NCI-H524 (cell line): Measurements from ENCODE around the gene GLTPD2.

Source experiments
- DNase-seq, 2 experiments: peaks; one replicate each; lab custom pipeline; 2025; lab: John Stamatoyannopoulos, UW

The GLTPD2 gene

DNA sequence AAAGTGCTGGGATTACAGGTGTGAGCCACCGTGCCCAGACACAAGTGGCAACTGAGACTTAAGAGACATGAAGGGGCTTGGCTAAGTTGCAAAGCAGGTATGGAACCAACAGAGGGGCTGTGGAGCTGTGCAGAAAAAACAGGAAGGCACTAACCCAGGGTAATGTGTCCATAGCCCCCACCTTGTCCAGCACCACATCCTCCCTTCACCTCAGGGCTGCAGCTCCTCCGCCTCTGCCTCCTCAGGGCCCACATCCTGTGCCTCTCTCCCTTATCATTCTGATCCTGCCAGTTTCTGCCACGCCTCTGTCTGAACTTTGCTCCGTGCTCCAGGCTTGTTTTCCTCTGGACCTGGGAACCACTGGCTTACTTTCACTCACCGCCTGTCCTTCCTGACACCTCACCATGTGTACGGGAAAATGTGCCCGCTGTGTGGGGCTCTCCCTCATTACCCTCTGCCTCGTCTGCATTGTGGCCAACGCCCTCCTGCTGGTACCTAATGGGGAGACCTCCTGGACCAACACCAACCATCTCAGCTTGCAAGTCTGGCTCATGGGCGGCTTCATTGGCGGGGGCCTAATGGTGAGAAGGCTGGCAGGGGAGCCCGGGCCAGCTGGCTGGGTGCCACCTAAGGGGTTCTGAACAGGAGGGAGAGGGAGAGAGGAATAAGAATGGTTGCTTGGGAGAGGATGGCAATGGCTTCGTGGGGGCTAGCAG, 17.1 kb upstream of the GLTPD2 start, which contains the start of gene TM4SF5:
TM4SF5 (plus strand) TSS at position 368 of the 716 bp plus-strand sequence; CDS start at position 405, 37 bp downstream.
- DNase-seq: no peak

DNA sequence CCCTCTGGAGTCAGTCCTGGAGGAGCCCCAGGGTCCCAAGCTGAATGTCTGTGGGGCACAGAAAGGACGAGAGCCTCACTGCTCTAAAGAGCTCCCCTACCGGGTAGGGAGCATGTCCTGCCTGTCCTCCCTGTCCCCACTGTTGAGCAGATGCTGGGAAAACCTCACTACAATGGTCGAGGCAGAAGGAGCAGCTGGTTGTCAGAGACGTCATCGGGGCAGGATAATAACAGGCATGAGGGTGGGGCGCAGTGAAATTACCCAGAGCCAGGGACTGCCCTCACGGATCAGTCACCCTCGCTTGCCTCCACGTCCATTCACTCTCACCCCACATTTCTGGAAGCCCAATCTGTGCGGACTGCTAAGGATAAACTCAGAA, 16.5 kb upstream of the GLTPD2 start:
- DNase-seq: peak in 1 of 2 experiments; percentile 49

DNA sequence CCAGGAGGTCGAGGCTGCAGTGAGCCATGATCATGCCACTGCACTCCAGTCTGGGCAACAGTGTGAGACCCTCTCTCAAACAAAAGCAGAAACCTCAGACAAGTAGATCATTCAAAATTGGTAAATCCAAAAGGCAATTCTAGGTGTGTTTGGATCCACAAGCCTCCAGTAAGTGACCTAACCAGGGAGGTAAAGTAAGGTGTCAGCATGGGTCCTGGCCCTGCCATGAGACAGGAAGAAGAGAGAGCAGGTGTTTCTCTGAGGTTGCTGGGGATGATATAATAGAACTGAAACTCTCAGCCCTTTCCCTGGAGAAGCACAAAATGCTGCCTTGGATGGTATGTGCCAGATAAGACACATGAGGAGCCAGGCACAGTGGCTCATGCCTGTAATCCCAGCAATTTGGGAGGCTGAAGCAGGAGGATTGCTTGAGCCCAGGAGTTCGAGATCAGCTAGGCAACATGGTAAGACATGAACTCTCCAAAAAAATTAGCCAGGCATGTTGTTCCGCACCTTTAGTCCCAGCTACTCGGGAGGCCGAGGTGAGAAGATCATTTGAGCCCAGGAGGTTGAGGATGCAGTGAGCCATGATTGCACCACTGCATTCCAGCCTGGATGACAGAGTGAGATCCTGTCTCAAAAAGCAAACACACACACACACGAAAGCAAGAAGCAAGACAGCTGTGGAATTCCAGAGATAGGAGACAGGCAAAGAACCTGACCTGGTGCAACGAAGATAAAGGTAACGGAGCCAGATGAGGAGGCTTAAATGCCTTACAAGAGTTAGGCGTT, 10.6 kb upstream of the GLTPD2 start:
- no peak for DNase-seq

DNA sequence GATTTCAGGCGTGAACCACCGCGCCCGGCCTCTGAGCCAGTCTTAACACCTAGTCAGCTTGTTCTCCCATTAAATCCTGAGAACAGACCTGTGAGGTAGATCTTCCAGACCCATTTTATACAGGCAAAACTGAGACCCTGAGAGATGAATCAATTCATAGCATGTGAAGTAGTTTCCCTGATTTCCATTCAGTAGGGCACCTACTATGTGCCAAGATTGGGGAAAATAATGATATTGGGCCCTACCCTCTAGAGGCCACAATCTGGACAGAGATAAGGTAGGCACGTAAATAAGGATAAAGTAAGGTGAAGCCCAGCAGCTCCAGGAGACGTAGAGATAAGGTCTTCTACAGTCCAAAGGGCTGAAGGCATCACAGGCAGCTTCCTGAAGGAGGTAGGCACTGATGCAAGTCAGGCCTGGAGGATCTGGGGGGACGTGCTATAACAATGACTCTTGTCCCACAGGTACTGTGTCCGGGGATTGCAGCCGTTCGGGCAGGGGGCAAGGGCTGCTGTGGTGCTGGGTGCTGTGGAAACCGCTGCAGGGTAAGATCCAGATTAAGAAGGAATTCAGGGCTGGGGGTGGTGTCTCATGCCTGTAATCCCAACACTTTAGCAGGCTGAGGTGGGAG, 8.3 kb upstream of the GLTPD2 start:
- no peak for DNase-seq

DNA sequence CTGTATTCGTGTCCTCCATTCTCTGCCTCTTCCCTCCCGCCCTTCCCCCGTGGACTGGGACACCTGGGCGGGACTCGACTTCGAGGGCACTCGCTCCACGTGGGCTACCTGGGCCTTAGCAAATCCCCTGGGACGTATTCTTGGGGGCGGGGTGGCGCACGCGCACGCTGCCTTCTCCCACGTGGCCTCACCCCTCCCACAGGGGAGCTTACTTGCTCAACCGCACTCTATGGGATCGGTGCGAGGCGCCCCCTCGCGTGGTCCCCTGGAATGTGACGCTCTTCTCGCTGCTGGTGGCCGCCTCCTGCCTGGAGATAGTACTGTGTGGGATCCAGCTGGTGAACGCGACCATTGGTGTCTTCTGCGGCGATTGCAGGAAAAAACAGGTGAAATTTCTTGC, 6.1 kb upstream of the GLTPD2 start:
- no peak for DNase-seq

DNA sequence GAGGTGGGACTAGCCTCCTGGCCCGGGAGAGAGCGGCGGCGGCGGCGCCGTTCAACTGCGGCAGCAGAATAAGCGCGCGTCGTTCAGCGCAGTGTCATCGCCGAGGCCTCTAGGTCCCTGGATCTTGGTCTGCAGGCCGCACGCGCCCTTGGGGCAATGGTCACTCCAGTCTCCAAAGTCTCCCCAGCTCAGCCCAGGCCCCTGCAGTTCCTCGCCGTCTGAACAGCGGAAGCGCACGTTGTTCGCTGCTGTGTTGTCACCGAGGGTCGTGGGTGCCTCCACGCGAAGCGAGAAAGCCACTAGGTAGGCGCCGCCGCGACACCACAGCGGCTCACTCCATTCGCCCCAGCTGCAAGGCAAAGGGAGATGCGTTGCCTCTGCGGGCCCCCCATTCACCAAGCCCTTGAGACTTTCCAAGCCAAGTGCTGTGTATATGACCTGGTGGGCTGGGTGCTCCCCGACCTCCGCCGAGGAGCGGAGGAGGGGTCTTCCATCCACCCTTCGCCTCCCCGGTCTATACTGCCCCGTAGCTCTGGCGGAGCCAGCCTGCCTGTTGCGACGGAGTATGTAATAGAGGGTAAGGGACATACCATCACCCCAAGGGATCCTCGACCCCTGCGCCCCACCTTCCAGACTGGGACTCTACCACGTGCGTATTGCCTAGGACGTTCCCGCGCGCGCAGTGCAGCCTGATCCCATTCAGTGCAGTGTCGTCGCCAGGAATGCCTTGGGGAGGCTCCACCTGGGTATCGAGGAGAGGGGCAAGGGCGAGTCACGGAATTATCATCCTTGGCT, 3.3 kb upstream of the GLTPD2 start:
- DNase-seq: peak in 1 of 2 experiments; percentile 24

DNA sequence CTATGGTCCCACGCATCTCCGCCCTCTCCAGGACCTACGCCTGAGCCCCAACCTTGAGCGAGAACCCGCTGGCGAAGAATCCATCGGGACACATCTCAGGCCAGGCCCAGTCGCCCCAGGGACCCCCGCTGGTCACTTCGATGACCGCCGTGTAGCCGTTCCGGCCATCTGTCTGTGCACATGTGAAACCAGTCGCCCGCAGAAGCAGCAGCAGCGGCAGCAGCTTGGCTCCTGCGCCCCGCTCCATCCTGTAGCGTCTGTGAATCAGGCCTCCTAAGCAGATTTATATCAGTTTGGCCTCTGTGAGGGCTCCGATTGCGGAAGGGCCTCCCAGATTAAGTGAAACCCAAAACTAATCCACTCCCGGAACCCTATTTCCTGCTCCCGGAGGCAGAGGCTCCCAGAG, 2.7 kb upstream of the GLTPD2 start, which contains the start of gene VMO1:
VMO1 (minus strand) TSS at position 259 of the 406 bp plus-strand sequence; CDS start at position 247, 12 bp downstream.
- peak; percentile 77 to 86 for DNase-seq

DNA sequence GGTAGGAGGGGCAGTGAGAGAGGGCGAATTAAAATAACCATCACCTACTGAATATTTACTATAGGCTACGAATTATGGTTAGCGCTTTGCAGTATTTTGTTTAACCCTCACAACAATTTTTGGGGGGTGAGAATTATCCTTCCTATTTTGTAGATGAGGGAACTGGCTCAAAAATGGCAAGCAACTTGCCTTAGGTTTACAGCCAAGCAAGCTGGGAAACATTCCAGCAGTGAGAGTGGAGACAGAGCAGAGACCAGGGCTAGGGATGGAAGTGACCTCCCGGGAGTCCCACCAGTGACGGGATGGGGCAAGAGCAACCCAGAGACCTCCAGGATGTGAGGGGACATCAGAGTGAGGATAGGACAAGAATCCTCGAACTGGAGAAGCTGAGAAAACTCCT, 2.2 kb upstream of the GLTPD2 start:
- no peak for DNase-seq

DNA sequence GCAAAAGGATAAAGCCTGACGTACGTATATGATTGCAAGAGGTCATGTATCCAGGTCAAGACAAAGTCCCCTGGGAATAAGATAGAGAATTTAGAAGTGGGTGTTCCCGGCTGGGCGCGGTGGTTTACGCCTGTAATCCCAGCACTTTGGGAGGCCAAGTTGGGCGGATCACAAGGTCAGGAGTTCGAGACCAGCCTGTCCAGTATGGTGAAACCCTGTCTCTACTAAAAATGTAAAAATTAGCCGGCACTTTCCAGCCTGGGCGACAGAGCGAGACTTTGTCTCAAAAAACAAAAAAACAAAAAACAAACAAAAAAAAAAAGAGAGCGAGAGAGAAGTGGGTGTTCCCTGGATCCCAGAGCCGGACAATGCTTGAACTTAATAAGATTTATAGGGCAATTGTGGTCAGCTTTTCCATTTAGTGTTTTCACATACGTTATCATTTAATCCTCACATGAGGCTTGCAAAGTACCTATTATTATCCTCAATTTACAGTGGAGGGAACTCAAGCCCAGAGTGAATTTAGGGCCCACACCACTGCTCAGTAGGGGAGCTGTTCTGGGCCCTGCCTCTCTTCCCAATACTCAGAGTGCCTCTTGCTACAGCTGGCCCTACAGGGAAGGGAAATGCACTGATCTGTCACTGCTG, 481 bp upstream of the GLTPD2 start:
- DNase-seq: no peak

DNA sequence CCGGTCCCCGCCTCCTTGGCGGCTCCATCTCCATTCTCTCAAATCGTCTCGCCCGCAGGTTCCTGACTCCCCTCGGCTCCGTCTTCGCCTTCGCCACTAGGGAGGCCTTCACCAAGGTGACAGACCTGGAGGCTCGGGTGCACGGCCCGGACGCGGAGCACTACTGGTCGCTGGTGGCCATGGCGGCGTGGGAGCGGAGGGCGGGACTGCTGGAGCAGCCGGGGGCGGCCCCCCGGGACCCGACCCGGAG, 862 bp downstream of the GLTPD2 start:
- no peak for DNase-seq

DNA sequence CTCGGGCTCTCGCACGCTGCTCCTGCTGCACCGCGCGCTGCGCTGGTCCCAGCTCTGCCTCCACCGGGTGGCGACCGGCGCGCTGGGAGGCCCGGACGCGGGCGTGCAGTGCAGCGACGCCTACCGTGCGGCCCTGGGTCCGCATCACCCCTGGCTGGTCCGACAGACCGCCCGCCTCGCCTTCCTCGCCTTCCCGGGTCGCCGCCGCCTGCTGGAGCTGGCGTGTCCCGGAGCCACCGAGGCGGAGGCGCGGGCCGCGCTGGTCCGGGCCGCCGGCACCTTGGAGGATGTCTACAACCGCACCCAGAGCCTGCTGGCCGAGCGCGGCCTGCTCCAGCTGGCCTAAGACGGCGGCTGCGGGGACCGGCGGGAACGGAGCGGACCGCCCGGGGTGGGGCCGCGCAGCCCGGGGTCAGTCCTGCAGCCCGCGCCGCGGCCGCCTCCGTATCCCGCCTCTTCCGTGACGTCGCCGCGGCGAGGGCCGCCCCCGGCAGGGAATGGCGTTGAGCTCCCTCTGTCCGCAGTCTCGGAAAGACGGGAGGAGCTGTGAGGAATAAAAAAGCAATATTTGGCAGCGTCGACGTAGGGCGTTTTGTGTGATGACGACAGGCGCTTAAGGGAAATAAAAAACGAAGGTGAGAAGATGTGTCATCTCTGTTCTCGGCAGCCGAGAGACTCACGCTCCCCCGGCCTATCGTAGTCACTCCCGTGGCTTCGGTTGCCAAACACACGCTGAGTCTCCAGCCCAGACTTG, 1.4 kb downstream of the GLTPD2 start:
- DNase-seq: peak; percentile 38 to 73

DNA sequence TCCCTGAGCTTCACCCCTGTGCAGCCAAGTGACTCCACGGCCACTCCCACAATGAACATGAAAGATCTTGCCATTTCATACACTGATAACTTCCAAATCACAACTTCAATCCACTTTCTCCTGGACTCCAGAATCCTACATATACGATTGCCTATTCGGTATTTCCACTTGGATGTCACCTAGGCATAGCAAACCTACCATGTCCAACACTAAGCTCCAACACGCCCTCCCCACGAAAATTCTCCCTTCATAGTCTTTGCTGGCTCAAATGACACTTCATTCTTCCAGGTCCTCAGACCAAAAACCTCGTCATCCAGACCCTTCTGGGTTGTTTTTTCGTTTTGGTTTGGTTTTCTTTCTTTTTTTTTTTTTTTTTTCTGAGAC, 1.9 kb downstream of the GLTPD2 start:
- DNase-seq: no peak

DNA sequence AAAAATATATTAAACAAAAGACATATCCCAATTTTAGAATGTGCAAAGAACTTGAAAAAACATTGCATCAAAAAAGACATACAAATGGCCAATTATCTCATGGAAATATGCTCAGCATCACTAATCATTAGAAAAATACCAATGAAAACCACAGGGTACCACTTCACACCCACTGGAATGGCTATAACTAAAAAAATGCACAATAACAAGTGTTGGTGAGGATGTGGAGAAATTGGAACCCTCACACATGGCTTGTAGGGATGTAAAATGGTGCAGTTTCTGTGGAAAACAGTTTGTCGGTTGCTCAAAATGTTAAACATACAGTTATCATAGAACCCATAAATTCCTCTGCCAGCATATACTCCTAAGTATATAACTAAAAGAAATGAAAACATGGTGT, 6.4 kb downstream of the GLTPD2 start:
- no peak for DNase-seq

DNA sequence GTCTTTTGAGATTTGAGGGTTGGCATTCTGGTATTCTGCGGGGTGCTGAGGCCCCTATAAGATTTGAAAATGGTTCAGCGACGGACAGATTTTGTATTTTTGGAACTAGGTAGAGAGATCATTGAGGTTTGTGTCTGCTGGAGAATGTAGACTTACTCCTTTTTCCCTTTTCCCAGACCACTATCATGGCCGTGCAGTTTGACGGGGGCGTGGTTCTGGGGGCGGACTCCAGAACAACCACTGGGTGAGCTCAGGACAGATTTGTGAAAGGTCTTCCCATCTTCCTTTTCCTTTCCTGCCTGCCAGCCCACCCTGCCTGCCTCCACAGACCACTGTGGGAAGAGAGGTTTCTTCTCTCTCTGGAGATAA, 7.8 kb downstream of the GLTPD2 start:
- peak in 1 of 2 experiments; percentile 8 for DNase-seq

DNA sequence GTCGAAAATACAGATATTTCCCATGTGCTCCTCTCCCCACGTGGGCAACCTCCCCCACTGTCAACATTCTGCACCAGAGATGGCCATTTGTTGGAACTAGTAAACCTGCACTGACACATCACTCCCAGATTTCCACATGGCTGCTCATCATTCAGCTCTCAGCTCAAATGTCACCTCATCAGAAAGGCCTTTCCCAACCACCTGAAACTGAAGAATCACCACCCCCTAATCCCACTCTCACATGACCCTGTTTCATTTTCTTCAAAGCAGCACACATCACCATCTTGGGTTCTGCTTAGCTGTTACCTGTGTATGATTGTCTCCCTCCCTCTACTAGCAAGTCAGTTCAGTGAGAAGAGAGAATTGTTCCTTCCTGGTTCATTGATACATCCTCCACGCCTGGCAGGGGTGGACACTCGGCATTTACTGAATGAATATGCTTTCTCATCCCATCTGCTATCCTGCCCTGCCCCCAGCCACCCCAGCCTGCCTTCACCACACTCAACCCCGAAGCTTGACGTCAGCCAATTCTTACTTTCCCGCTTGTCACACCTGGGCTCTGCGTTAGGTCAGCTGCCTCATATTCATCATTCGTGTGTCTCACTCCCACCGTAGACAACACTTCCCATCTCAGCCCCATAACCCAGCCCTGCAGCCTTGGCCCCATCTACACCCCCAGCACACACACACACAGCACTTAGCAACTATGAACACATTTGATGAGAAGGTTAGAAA, 11.9 kb downstream of the GLTPD2 start:
- DNase-seq: no peak

DNA sequence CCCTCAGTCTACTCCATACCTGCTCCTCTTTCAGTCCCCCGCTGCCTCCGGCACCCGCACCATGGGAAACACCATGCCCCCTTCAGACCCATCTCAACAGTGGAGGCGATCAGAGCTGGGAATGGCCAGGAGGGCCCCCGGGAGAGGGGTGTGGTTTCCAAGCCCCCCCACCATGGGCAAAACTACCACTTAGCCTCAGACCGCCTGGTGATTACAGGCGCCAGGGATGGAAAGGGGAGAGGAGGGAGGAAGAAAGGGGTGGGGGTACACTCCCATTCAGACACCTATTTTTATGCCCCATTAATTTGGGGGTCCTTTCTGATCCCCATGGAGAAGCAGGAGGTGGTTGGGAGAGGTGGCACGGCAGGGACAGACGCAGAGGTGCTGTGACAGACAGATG, 13.5 kb downstream of the GLTPD2 start, which contains the start of gene C17orf114:
C17orf114 (minus strand) TSS at position 101 of the 400 bp plus-strand sequence.
- DNase-seq: no peak

DNA sequence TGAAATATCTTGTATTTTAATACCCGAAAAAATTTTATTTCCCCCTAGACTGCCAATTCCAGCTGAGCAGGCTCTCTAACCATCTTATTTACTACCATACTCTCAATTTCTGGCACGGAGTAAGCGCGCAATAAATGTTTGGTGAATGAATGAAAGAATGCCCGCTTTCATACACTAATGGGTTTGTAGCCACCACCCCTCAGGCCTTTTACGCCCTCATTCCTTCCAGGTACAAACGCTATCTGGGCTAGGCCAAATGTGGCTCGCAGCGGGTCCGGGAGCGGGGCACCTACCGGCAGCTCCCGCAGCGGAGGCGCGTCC, 17.7 kb downstream of the GLTPD2 start:
- peak in 1 of 2 experiments; percentile 18 for DNase-seq

DNA sequence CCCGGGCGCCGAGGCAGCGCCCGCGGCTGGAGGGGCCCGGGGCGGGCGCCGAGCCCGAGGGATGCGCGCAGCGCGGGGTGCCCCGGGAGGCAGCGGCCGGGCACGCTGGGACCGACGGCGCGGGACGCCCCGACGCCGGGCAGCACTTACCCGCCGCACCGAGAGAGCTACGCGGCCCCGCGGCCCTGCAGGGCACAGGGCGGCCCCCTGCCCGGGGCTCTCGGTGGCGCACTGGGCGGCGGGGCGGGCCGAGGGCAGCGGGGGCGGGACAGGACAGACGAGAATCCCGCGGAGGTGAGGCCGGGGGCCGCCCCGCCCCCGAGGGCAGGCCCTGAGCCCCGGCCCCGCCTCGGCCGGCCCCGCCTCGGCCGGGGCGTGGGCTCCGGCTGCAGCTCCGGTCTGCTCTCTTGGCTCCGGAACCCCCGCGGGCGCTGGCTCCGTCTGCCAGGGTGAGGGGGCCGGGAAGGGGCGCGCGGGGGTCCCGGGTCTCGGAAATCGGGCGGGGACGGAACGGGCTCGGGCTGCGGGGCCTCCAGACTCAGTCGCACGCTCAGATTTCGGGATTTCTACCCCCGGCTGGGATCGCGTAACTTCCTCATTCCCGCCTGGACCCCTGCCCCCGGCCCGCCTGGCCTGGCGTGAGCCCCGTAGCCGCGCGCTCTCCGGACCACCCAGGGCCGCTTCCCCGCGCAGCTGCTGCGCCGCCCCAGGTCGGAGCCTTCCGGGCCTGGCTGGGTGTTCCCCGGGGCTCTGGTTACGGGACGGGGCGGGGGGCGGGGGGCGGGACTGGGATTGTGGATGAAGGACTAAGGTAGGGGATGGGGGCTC, 18.2 kb downstream of the GLTPD2 start, which contains the start of gene PLD2:
PLD2 (plus strand) TSS at position 376 of the 828 bp plus-strand sequence. CDS start 621 bp downstream, outside the sequence.
- peak; percentile 53 to 78 for DNase-seq
